ENCODE data around the gene NRXN2.

- no peak for TF ChIP-seq POLR2A (IDR thresholded peaks at IDR 0.05; ENCODE audit: low read length)
- TF ChIP-seq GATA1 (IDR thresholded peaks at IDR 0.05; ENCODE audit: low read depth, low read length) = no peak
Observed at GRCh38 chr11:64592656-64593055, 130.3 kb downstream of the NRXN2 start.
